Measurements from ENCODE around the gene ZNF536. TPM values are rescaled to one million over a fixed set of nuclear protein-coding genes. Genes with fewer than 3 reads are reported as not detected.

ZNF536 gene
- total RNA-seq (2014; rRNA removed) = not detected in 2 replicates
- not detected for Bru-seq, nascent RNA
- not detected for BruChase-seq, experiment 1, labeled RNA remaining after a 6-hour chase
- BruChase-seq, experiment 2, labeled RNA remaining after a 2-hour chase = not detected
- long read RNA-seq = 0 reads

DNA sequence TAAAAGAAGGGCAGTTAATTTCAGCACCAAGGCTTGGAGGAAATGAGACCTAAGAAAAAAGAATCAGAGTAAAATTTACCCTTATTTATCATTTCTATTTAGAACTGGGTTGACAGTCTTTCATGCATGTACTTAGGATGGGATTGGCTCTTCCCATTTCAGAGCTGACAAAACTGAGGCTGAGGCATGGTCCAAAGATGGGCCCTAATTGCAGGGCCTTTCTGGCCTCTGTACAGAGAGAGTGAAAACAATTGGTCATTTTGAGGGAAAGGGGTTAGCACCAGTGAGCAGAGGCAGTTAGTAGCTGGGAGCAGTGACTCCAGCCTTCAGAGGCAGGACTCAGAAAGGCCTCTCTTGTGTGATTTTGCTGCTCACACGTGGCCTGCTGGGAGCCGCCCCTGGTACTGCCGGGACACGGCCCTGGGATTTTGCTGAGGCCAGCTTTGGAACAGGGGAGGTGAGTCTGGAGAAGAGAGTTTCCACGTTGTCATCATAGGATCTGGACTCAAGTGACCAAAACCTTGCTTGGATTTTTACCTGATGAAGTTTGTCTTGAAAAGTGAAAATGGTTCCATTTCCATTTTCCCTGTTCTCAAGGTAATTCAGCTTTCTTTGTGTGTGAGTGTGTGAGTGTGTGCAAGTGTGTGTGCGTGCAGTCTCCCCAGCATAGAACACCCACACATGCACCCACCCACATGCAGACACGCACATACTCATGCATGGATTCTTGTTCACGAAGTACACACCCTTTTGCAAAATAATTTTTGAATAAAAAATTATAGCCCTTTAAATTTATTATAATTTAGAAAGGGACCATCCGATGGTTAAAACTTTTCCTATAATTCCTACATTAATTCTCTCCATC lies at the start of gene ZNF536:
TSS of gene ZNF536 (plus strand) at position 425 of the 865 bp plus-strand sequence. CDS start 71,179 bp downstream, outside the sequence.
- Histone ChIP-seq H3K27me3 (ENCODE audit: low read length) (peaks cover 8% of the 10 kb centered on the region; the same call in 1 of the 2 replicates), H3K4me2 (ENCODE audit: low read length) (no peak within 1 kb of the TSS), H3K9me2 (replicated peaks; ENCODE audit: low read length) (no peaks in the 10 kb centered on the region), H3F3A (ENCODE audit: low read length, unreplicated experiment) (no peaks in the 10 kb centered on the region), H3K9me3 (ENCODE audit: low read length) (no peaks in the 10 kb centered on the region), H3K9ac (ENCODE audit: low read length) (no peak within 1 kb of the TSS), H2AFZ (ENCODE audit: low read length) (no peak within 1 kb of the TSS), H4K20me1 (ENCODE audit: low read length) (no peaks in the 10 kb centered on the region), H3K4me3 (ENCODE audit: low read length) (no peak within 1 kb of the TSS), H3K4me1 (ENCODE audit: insufficient read depth, low read length) (no peaks in the 10 kb centered on the region), H3K79me2 (ENCODE audit: low read length) (no peaks in the 10 kb centered on the region), H3K36me3 (ENCODE audit: low read depth, low read length) (no peaks in the 10 kb centered on the region), H3K27ac (ENCODE audit: low read length) (no peak within 1 kb of the TSS)
- DNase-seq (no peak), ATAC-seq (no peak)
- TF ChIP-seq, protein P1, sequence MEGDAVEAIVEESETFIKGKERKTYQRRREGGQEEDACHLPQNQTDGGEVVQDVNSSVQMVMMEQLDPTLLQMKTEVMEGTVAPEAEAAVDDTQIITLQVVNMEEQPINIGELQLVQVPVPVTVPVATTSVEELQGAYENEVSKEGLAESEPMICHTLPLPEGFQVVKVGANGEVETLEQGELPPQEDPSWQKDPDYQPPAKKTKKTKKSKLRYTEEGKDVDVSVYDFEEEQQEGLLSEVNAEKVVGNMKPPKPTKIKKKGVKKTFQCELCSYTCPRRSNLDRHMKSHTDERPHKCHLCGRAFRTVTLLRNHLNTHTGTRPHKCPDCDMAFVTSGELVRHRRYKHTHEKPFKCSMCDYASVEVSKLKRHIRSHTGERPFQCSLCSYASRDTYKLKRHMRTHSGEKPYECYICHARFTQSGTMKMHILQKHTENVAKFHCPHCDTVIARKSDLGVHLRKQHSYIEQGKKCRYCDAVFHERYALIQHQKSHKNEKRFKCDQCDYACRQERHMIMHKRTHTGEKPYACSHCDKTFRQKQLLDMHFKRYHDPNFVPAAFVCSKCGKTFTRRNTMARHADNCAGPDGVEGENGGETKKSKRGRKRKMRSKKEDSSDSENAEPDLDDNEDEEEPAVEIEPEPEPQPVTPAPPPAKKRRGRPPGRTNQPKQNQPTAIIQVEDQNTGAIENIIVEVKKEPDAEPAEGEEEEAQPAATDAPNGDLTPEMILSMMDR (conservative IDR thresholded peaks at IDR 0.05; ENCODE audit: low read depth, low read length) = no peak
- TF ChIP-seq EZH2phosphoT487 (IDR thresholded peaks at IDR 0.05; ENCODE audit: borderline replicate concordance, low read length) (no peak), EZH2 (IDR thresholded peaks at IDR 0.05; ENCODE audit: low read length, unreplicated experiment) (no peak)
- CTCF ChIA-PET = no interaction called here
- BruUV-seq (replicated peaks) = no TSS peak
- POLR2A ChIA-PET (ENCODE audit: unreplicated experiment) = no interaction called here
- intact Hi-C loops (cut with micrococcal nuclease) = no loop called here

DNA sequence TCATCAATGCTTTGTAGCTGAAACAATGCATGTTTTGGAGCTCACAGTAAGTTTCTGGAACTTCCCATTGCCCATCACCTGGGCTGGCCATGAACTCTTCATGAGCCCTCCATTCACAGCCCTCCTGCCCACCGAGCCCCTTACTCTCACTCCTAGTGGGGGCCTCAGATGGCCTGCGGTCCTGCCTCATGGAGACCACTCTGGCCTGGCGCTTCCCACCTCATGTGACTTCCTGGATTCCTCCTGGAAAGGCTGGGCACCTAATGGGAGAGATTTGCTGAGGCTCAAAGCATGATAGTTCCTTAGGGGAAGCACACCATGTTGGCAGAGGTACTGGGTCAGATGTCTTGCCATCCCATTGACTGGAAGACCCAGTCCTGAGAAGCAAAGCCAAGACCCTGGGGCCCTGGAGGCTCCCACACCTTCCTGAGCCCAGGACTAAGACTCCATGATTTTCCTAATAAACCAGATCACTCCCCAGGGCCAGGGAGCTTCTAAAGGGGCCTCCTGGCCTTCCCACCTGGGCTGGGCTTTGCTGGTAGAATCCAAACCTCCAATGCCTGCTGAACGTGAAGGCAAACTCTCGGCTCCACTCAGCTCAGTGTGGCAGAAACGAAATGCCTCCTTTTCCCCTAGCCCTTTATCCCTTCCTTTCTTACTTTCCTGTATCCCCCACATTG lies 49.4 kb upstream of the ZNF536 start:
- no peak overlapping the region for H3K4me2 ChIP-seq (ENCODE audit: low read length)
- no TSS peak for BruUV-seq (replicated peaks)
- no peak overlapping the region for H2AFZ ChIP-seq (ENCODE audit: low read length)
- ATAC-seq (no peak), DNase-seq (no peak)
- H3K9me2 ChIP-seq (replicated peaks; ENCODE audit: low read length) = no peaks in the 10 kb centered on the region
- H4K20me1 ChIP-seq (ENCODE audit: low read length) = no peaks in the 10 kb centered on the region
- POLR2A ChIA-PET (ENCODE audit: unreplicated experiment) = no interaction called here
- H3K9ac ChIP-seq (ENCODE audit: low read length) = no peak overlapping the region
- H3K79me2 ChIP-seq (ENCODE audit: low read length) = no peaks in the 10 kb centered on the region
- CTCF ChIA-PET = no interaction called here
- H3K27me3 ChIP-seq (ENCODE audit: low read length) = no peaks in the 10 kb centered on the region
- no peaks in the 10 kb centered on the region for H3K9me3 ChIP-seq (ENCODE audit: low read length)
- no peaks in the 10 kb centered on the region for H3K36me3 ChIP-seq (ENCODE audit: low read depth, low read length)
- H3K4me1 ChIP-seq (ENCODE audit: insufficient read depth, low read length) = no peaks in the 10 kb centered on the region
- no peak overlapping the region for H3K27ac ChIP-seq (ENCODE audit: low read length)
- TF ChIP-seq EZH2 (IDR thresholded peaks at IDR 0.05; ENCODE audit: low read length, unreplicated experiment) (no peak), EZH2phosphoT487 (IDR thresholded peaks at IDR 0.05; ENCODE audit: borderline replicate concordance, low read length) (no peak)
- TF ChIP-seq, protein P1 (conservative IDR thresholded peaks at IDR 0.05; ENCODE audit: low read depth, low read length) = no peak
- H3K4me3 ChIP-seq (ENCODE audit: low read length) = no peak overlapping the region
- H3F3A ChIP-seq (ENCODE audit: low read length, unreplicated experiment) = no peaks in the 10 kb centered on the region
- intact Hi-C loops (cut with micrococcal nuclease) = no loop called here
